DND-41 (cell line): ENCODE measurements around the gene DEAF1.

Source experiments
- ATAC-seq: fragments of 200-7000 bp; cut with Tn5 transposase; 3 replicates; pipeline ENCODE4 v1.9.1; 2021; ENCODE audit warnings: low read depth; ENCODE audit not compliant: insufficient read depth
- DNase-seq: peaks from one replicate; pipeline ENCODE4 v3.0.0-alpha.2; 2020
- H2AFZ ChIP-seq: 2 replicates; pipeline ENCODE4 v1.6.0; 2012; ENCODE audit warnings: low read depth, low read length
- H3K27ac ChIP-seq: 2 replicates; pipeline ENCODE4 v1.5.1; 2012; ENCODE audit warnings: low read length, inconsistent platforms
- H3K27me3 ChIP-seq: fragments of 200-600 bp; sonication (generic); 2 replicates; pipeline ENCODE4 v1.6.0; 2012; ENCODE audit warnings: low read length, mild to moderate bottlenecking, inconsistent platforms; ENCODE audit not compliant: insufficient read depth, poor library complexity
- H3K36me3 ChIP-seq: 2 replicates; pipeline ENCODE4 v1.5.1; 2012; ENCODE audit warnings: low read length, inconsistent platforms; ENCODE audit not compliant: insufficient read depth
- H3K4me1 ChIP-seq: 2 replicates; pipeline ENCODE4 v1.5.1; 2012; ENCODE audit warnings: mild to moderate bottlenecking, low read length; ENCODE audit not compliant: insufficient read depth
- H3K4me2 ChIP-seq: 2 replicates; pipeline ENCODE4 v1.6.0; 2012; ENCODE audit warnings: mild to moderate bottlenecking, moderate library complexity, low read length, inconsistent platforms; ENCODE audit not compliant: insufficient read depth
- H3K4me3 ChIP-seq, 2 experiments: fragments of 200-600 bp in 1 of 2; shearing (Covaris generic) in 1 of 2; 2 replicates each; pipeline ENCODE4 v1.5.1; 2012 to 2016; ENCODE audit warnings: inconsistent platforms in 2 of 2, low read length in 2 of 2, mild to moderate bottlenecking in 2 of 2, low read depth in 1 of 2, moderate library complexity in 1 of 2
- H3K79me2 ChIP-seq: 2 replicates; pipeline ENCODE4 v1.6.0; 2012; ENCODE audit warnings: low read length, inconsistent platforms; ENCODE audit not compliant: insufficient read depth
- H3K9ac ChIP-seq: 2 replicates; pipeline ENCODE4 v1.6.0; 2012; ENCODE audit warnings: low read depth, mild to moderate bottlenecking, inconsistent platforms, low read length, moderate library complexity
- H3K9me3 ChIP-seq: 2 replicates; pipeline ENCODE4 v1.5.1; 2012; ENCODE audit warnings: low read length, moderate library complexity, mild to moderate bottlenecking, inconsistent platforms; ENCODE audit not compliant: insufficient read depth, severe bottlenecking
- H4K20me1 ChIP-seq: 2 replicates; pipeline ENCODE4 v1.6.0; 2012; ENCODE audit warnings: low read length; ENCODE audit not compliant: insufficient read depth
- EZH2 ChIP-seq: IDR thresholded peaks from 3 replicates; pipeline ENCODE4 v1.6.1; 2012; ENCODE audit warnings: borderline replicate concordance, low read depth, mild to moderate bottlenecking, moderate library complexity, low read length, inconsistent platforms; ENCODE audit not compliant: severe bottlenecking
- TF ChIP-seq, protein P1 (sequence below): IDR thresholded peaks from 2 replicates; pipeline ENCODE4 v1.5.1; 2012; ENCODE audit warnings: borderline replicate concordance, low read length, moderate library complexity, mild to moderate bottlenecking; ENCODE audit not compliant: poor library complexity, severe bottlenecking; ENCODE audit errors: extremely low read depth

The DEAF1 gene

DNA sequence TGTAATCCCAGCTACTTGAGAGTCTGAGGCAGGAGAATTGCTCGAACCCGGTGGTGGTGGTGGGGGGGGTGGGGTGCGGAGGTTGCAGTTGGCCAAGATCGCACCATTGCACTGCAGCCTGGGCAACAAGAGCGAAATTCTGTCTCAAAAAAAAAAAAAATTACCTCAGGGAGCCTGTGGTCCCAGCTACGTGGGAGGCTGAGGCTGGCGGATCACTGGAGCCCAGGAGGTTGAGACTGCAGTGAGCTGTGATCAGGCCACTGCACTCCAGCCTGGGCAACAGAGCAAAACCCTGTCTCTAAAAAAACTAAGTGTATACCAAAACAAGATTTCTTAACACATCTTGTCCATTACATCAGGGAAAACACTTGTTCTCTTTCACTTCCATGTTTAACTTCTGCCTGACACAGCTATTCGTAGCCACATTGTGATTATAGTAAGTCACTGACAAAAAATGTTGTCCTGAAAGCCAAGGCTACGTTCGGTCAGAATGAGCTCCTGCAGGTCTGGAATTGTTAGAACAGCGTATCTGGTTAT lies 2.0 kb upstream of the DEAF1 start:
- no peak for ATAC-seq
- 0 out of 2 replicates have a peak overlapping the region, but pooled peaks have one; percentile 9 for H3K27ac ChIP-seq
- H3K79me2 ChIP-seq: peaks cover 59% of the 10 kb centered on the region
- no peak for TF ChIP-seq EZH2
- TF ChIP-seq, protein P1, sequence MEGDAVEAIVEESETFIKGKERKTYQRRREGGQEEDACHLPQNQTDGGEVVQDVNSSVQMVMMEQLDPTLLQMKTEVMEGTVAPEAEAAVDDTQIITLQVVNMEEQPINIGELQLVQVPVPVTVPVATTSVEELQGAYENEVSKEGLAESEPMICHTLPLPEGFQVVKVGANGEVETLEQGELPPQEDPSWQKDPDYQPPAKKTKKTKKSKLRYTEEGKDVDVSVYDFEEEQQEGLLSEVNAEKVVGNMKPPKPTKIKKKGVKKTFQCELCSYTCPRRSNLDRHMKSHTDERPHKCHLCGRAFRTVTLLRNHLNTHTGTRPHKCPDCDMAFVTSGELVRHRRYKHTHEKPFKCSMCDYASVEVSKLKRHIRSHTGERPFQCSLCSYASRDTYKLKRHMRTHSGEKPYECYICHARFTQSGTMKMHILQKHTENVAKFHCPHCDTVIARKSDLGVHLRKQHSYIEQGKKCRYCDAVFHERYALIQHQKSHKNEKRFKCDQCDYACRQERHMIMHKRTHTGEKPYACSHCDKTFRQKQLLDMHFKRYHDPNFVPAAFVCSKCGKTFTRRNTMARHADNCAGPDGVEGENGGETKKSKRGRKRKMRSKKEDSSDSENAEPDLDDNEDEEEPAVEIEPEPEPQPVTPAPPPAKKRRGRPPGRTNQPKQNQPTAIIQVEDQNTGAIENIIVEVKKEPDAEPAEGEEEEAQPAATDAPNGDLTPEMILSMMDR: no peak
- DNase-seq: no peak
- H4K20me1 ChIP-seq: peaks cover 17% of the 10 kb centered on the region
- H3K27me3 ChIP-seq: no peaks in the 10 kb centered on the region
- H3K9ac ChIP-seq: peak overlapping the region; percentile 93
- peak overlapping the region; percentile 85 for H3K4me2 ChIP-seq
- H3K36me3 ChIP-seq: peaks cover 18% of the 10 kb centered on the region
- H2AFZ ChIP-seq: no peak overlapping the region
- peak overlapping the region in 1 of 2 experiments; percentile 95; a peak in 2 of 4 replicates for H3K4me3 ChIP-seq
- peaks cover 39% of the 10 kb centered on the region for H3K4me1 ChIP-seq
- no peaks in the 10 kb centered on the region for H3K9me3 ChIP-seq

- Histone ChIP-seq H3K27me3 (no peaks in the 10 kb centered on the region), H2AFZ (peak within 1 kb of the TSS; percentile 96), H3K79me2 (peaks cover 73% of the 10 kb centered on the region), H3K4me1 (peaks cover 46% of the 10 kb centered on the region), H3K27ac (peak within 1 kb of the TSS; percentile 97), H3K36me3 (peaks cover 25% of the 10 kb centered on the region), H3K9ac (peak within 1 kb of the TSS; percentile 93), H3K4me3 (peak within 1 kb of the TSS; percentile 95 to 96), H3K4me2 (peak within 1 kb of the TSS; percentile 97), H3K9me3 (no peaks in the 10 kb centered on the region), H4K20me1 (peaks cover 30% of the 10 kb centered on the region)
- ATAC-seq (peak; percentile 76), DNase-seq (peak; percentile 98)
- TF ChIP-seq EZH2: no peak
- TF ChIP-seq, protein P1: no peak
Measured at GRCh38 chr11:695538-696248, 671 bp upstream of the DEAF1 start, which contains the start of gene TMEM80. Gene TMEM80 (plus strand): TSS chr11:695816. CDS start chr11:695828, 12 bp downstream.

GRCh38 chr11:695288-695537 lies 191 bp upstream of the DEAF1 start:
- H2AFZ ChIP-seq: peak overlapping the region; percentile 83
- H3K4me1 ChIP-seq: peaks cover 46% of the 10 kb centered on the region
- peaks cover 30% of the 10 kb centered on the region for H4K20me1 ChIP-seq
- peaks cover 26% of the 10 kb centered on the region for H3K36me3 ChIP-seq
- peaks cover 75% of the 10 kb centered on the region for H3K79me2 ChIP-seq
- no peak for TF ChIP-seq EZH2
- TF ChIP-seq, protein P1: no peak
- no peaks in the 10 kb centered on the region for H3K9me3 ChIP-seq
- H3K27me3 ChIP-seq: no peaks in the 10 kb centered on the region
- H3K4me2 ChIP-seq: peak overlapping the region; percentile 97
- H3K27ac ChIP-seq: peak overlapping the region; percentile 97
- DNase-seq: no peak
- peak overlapping the region; percentile 93 for H3K9ac ChIP-seq
- ATAC-seq: no peak
- H3K4me3 ChIP-seq: peak overlapping the region; percentile 95 to 96
